ENCODE data around the gene TMUB1.
A peak's percentile ranks its signal among the peaks of the same experiment; 100 is the strongest.

TMUB1 gene

GRCh38 chr7:151093748-151094147 is 10.5 kb upstream of the TMUB1 start:
- H2AFZ ChIP-seq (ENCODE audit: low read depth, low read length), result no peak overlapping the region
- H3K27me3 ChIP-seq (ENCODE audit: insufficient read depth, low read length, poor library complexity), result no peaks in the 10 kb centered on the region
- H3K4me2 ChIP-seq (ENCODE audit: insufficient read depth, low read length), result no peak overlapping the region
- peaks cover 2% of the 10 kb centered on the region; the same call in 1 of the 2 replicates for H3K79me2 ChIP-seq (ENCODE audit: insufficient read depth, low read length)
- H3K4me1 ChIP-seq (ENCODE audit: insufficient read depth, low read length), result no peaks in the 10 kb centered on the region
- H4K20me1 ChIP-seq (ENCODE audit: insufficient read depth, low read length), result peaks cover 19% of the 10 kb centered on the region
- ATAC-seq (ENCODE audit: insufficient read depth, low read depth) (no peak), DNase-seq (no peak)
- H3K9ac ChIP-seq (ENCODE audit: low read depth, low read length), result no peak overlapping the region
- no peak overlapping the region for H3K27ac ChIP-seq (ENCODE audit: low read length)
- no peak overlapping the region for H3K4me3 ChIP-seq (ENCODE audit: low read depth in 1 of 2, low read length in 2 of 2)
- no peaks in the 10 kb centered on the region for H3K36me3 ChIP-seq (ENCODE audit: insufficient read depth, low read length)
- TF ChIP-seq EZH2 (IDR thresholded peaks at IDR 0.05; ENCODE audit: borderline replicate concordance, low read depth, low read length, severe bottlenecking) (no peak), CTCF (IDR thresholded peaks at IDR 0.05; ENCODE audit: borderline replicate concordance, extremely low read depth, low read length, poor library complexity, severe bottlenecking) (no peak)
- no peaks in the 10 kb centered on the region for H3K9me3 ChIP-seq (ENCODE audit: insufficient read depth, low read length, severe bottlenecking)

GRCh38 chr7:151091988-151092387 is 8.7 kb upstream of the TMUB1 start:
- DNase-seq, result no peak

GRCh38 chr7:151091431-151091830 is 8.1 kb upstream of the TMUB1 start:
- no peak overlapping the region for H3K9ac ChIP-seq (ENCODE audit: low read depth, low read length)
- no peaks in the 10 kb centered on the region for H3K9me3 ChIP-seq (ENCODE audit: insufficient read depth, low read length, severe bottlenecking)
- ATAC-seq (ENCODE audit: insufficient read depth, low read depth), result peak; percentile 50; the same call in 1 of the 3 replicates
- TF ChIP-seq CTCF (IDR thresholded peaks at IDR 0.05; ENCODE audit: borderline replicate concordance, extremely low read depth, low read length, poor library complexity, severe bottlenecking) (peak; percentile 67), EZH2 (IDR thresholded peaks at IDR 0.05; ENCODE audit: borderline replicate concordance, low read depth, low read length, severe bottlenecking) (no peak)
- no peaks in the 10 kb centered on the region for H3K36me3 ChIP-seq (ENCODE audit: insufficient read depth, low read length)
- H3K79me2 ChIP-seq (ENCODE audit: insufficient read depth, low read length), result peaks cover 12% of the 10 kb centered on the region; the same call in 1 of the 2 replicates
- DNase-seq, result no peak
- H4K20me1 ChIP-seq (ENCODE audit: insufficient read depth, low read length), result peaks cover 30% of the 10 kb centered on the region
- no peak overlapping the region for H2AFZ ChIP-seq (ENCODE audit: low read depth, low read length)
- H3K4me3 ChIP-seq (ENCODE audit: low read depth in 1 of 2, low read length in 2 of 2), result no peak overlapping the region
- H3K4me1 ChIP-seq (ENCODE audit: insufficient read depth, low read length), result peaks cover 16% of the 10 kb centered on the region
- H3K27me3 ChIP-seq (ENCODE audit: insufficient read depth, low read length, poor library complexity), result no peaks in the 10 kb centered on the region
- H3K27ac ChIP-seq (ENCODE audit: low read length), result no peak overlapping the region
- no peak overlapping the region for H3K4me2 ChIP-seq (ENCODE audit: insufficient read depth, low read length)

More at GRCh38 chr7:151091988-151092387, 8.7 kb upstream of the TMUB1 start:
- no peak for ATAC-seq (ENCODE audit: insufficient read depth, low read depth)
- Histone ChIP-seq H3K9ac (ENCODE audit: low read depth, low read length) (no peak overlapping the region), H3K79me2 (ENCODE audit: insufficient read depth, low read length) (peaks cover 11% of the 10 kb centered on the region; the same call in 1 of the 2 replicates), H3K4me2 (ENCODE audit: insufficient read depth, low read length) (no peak overlapping the region), H3K27me3 (ENCODE audit: insufficient read depth, low read length, poor library complexity) (no peaks in the 10 kb centered on the region), H3K4me3 (ENCODE audit: low read depth in 1 of 2, low read length in 2 of 2) (no peak overlapping the region), H2AFZ (ENCODE audit: low read depth, low read length) (no peak overlapping the region), H3K9me3 (ENCODE audit: insufficient read depth, low read length, severe bottlenecking) (no peaks in the 10 kb centered on the region), H3K36me3 (ENCODE audit: insufficient read depth, low read length) (no peaks in the 10 kb centered on the region), H3K27ac (ENCODE audit: low read length) (no peak overlapping the region), H4K20me1 (ENCODE audit: insufficient read depth, low read length) (peaks cover 30% of the 10 kb centered on the region), H3K4me1 (ENCODE audit: insufficient read depth, low read length) (peaks cover 13% of the 10 kb centered on the region)
- no peak for TF ChIP-seq CTCF (IDR thresholded peaks at IDR 0.05; ENCODE audit: borderline replicate concordance, extremely low read depth, low read length, poor library complexity, severe bottlenecking)

GRCh38 chr7:151091003-151091402 is 7.7 kb upstream of the TMUB1 start:
- H3K27ac ChIP-seq (ENCODE audit: low read length), result no peak overlapping the region
- H2AFZ ChIP-seq (ENCODE audit: low read depth, low read length), result no peak overlapping the region
- H3K36me3 ChIP-seq (ENCODE audit: insufficient read depth, low read length), result no peaks in the 10 kb centered on the region
- DNase-seq (no peak), ATAC-seq (ENCODE audit: insufficient read depth, low read depth) (no peak)
- H4K20me1 ChIP-seq (ENCODE audit: insufficient read depth, low read length), result peaks cover 30% of the 10 kb centered on the region
- H3K4me1 ChIP-seq (ENCODE audit: insufficient read depth, low read length), result peaks cover 17% of the 10 kb centered on the region
- peaks cover 12% of the 10 kb centered on the region; the same call in 1 of the 2 replicates for H3K79me2 ChIP-seq (ENCODE audit: insufficient read depth, low read length)
- TF ChIP-seq CTCF (IDR thresholded peaks at IDR 0.05; ENCODE audit: borderline replicate concordance, extremely low read depth, low read length, poor library complexity, severe bottlenecking) (no peak), EZH2 (IDR thresholded peaks at IDR 0.05; ENCODE audit: borderline replicate concordance, low read depth, low read length, severe bottlenecking) (no peak)
- H3K27me3 ChIP-seq (ENCODE audit: insufficient read depth, low read length, poor library complexity), result peaks cover 1% of the 10 kb centered on the region
- no peaks in the 10 kb centered on the region for H3K9me3 ChIP-seq (ENCODE audit: insufficient read depth, low read length, severe bottlenecking)
- no peak overlapping the region for H3K4me2 ChIP-seq (ENCODE audit: insufficient read depth, low read length)
- no peak overlapping the region for H3K9ac ChIP-seq (ENCODE audit: low read depth, low read length)
- no peak overlapping the region for H3K4me3 ChIP-seq (ENCODE audit: low read depth in 1 of 2, low read length in 2 of 2)

Data from DND-41 (cell line).